Left ventricle myocardium inferior (tissue), 1 donor: ENCODE measurements around the gene MACO1. TPM values are rescaled to one million over a fixed set of nuclear protein-coding genes. Genes with fewer than 3 reads are reported as not detected.

Experiments used
- DNase-seq: peaks from one replicate; pipeline ENCODE4 v3.0.0-alpha.2; 2020
- H3K27ac ChIP-seq: fragments of 200-600 bp; replicated peaks from 2 replicates; pipeline ENCODE4 v1.8.0; 2021
- H3K27me3 ChIP-seq: fragments of 200-600 bp; 2 replicates; pipeline ENCODE4 v1.8.0; 2021; ENCODE audit warnings: low read depth
- H3K36me3 ChIP-seq: fragments of 200-600 bp; 2 replicates; pipeline ENCODE4 v1.8.0; 2021
- H3K4me1 ChIP-seq: fragments of 200-600 bp; 2 replicates; pipeline ENCODE4 v1.8.0; 2021
- H3K4me3 ChIP-seq: fragments of 200-600 bp; 2 replicates; pipeline ENCODE4 v1.8.0; 2021; ENCODE audit warnings: mild to moderate bottlenecking, moderate library complexity
- H3K9me3 ChIP-seq: fragments of 200-600 bp; replicated peaks from 2 replicates; pipeline ENCODE4 v1.8.0; 2021
- intact Hi-C: fragments of 100-400 bp; cut with micrococcal nuclease; formaldehyde crosslinking; loops from one replicate; pipeline ENCODE4 v1.11.0; 2022
- total RNA-seq: library from RNA; stranded (reverse); fragmentation: NEBNext Ultra II Directional; extraction: Animal tissue kit (Norgen Biotek cat#: 25700); gene quantifications from one replicate; pipeline ENCODE4 v1.2.1, GENCODE V29; 2021
- TF ChIP-seq, protein P1 (sequence below): fragments of 200-600 bp; IDR thresholded peaks from 2 replicates; pipeline ENCODE4 v1.8.0; 2021; ENCODE audit warnings: antibody characterized with exemption, mild to moderate bottlenecking, borderline replicate concordance
- donor health status: DM: no; HTN: yes; CAD: no; lungs with severe emphysema.

Gene MACO1
- total RNA-seq, 1 donor from 2014 or later = 12.9 TPM

DNA sequence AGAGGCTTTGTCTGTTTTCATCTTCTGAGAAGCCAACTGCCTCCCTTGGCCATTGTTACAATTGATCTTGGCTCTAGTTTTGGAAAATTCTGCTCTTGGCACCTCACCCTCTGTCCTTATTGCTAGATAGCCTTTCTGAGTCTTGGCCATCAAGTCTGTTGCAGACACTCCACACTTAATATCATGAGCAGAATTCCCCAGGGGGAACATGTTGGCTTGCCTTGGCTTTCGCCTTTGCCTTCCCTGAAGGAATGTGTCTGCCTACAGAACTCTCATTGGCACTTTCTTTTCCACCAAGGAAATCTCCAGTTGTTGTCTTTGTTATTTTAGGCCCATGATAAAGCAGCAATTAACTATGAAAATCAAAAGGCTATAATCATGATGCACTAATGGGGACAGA, 70.0 kb downstream of the MACO1 start:
- peaks cover 18% of the 10 kb centered on the region for H3K4me1 ChIP-seq
- H3K27ac ChIP-seq = peak overlapping the region; percentile 10
- intact Hi-C loops = no loop called here
- DNase-seq = no peak
- peaks cover 35% of the 10 kb centered on the region for H3K36me3 ChIP-seq
- no peaks in the 10 kb centered on the region for H3K9me3 ChIP-seq
- no peak overlapping the region for H3K4me3 ChIP-seq
- TF ChIP-seq, protein P1, sequence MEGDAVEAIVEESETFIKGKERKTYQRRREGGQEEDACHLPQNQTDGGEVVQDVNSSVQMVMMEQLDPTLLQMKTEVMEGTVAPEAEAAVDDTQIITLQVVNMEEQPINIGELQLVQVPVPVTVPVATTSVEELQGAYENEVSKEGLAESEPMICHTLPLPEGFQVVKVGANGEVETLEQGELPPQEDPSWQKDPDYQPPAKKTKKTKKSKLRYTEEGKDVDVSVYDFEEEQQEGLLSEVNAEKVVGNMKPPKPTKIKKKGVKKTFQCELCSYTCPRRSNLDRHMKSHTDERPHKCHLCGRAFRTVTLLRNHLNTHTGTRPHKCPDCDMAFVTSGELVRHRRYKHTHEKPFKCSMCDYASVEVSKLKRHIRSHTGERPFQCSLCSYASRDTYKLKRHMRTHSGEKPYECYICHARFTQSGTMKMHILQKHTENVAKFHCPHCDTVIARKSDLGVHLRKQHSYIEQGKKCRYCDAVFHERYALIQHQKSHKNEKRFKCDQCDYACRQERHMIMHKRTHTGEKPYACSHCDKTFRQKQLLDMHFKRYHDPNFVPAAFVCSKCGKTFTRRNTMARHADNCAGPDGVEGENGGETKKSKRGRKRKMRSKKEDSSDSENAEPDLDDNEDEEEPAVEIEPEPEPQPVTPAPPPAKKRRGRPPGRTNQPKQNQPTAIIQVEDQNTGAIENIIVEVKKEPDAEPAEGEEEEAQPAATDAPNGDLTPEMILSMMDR = no peak
- H3K27me3 ChIP-seq = no peaks in the 10 kb centered on the region

DNA sequence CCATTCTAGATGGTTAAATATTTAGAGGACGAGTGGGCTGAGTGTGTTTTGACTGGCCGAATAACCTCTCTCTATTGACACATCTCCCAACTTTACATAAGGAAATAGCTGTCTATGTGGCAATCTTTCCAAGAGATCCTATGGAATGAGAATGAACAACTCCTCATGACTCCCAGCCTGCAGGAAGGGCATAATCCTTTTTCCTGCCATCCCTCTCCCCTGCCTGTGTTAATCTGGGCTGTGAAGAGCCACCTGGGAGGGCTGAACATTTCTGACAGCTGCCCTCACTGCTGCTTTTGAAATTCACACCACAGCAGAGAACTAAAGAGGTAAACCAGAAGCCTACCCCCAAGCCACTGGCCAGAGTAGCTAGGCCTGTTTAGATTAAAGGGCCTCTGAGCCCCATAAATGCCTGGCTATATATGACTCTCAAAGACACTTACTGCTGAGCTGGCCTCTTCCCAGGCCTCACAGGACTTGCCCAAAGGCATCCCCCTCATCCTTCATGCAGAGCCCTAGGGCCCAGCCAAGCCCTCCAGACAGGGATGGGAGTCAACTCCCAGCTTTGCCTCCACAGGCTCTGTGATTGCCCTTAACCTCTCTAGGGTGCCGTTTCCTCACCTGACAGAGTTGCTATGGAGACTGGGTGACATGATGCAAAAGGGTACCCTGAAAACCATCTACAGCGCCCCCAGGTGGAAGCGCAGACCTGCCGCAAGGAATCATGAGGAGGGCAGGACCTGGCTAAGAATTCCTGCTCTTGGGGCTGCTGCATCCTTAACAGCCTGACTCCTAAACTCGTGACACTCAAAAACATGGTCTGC, 70.8 kb downstream of the MACO1 start:
- H3K27ac ChIP-seq = peak overlapping the region; percentile 10
- peaks cover 28% of the 10 kb centered on the region for H3K36me3 ChIP-seq
- H3K4me1 ChIP-seq = peaks cover 18% of the 10 kb centered on the region
- H3K4me3 ChIP-seq = no peak overlapping the region
- intact Hi-C loops = no loop called here
- DNase-seq = no peak
- TF ChIP-seq, protein P1 = peak; percentile 19
- no peaks in the 10 kb centered on the region for H3K9me3 ChIP-seq
- H3K27me3 ChIP-seq = no peaks in the 10 kb centered on the region

DNA sequence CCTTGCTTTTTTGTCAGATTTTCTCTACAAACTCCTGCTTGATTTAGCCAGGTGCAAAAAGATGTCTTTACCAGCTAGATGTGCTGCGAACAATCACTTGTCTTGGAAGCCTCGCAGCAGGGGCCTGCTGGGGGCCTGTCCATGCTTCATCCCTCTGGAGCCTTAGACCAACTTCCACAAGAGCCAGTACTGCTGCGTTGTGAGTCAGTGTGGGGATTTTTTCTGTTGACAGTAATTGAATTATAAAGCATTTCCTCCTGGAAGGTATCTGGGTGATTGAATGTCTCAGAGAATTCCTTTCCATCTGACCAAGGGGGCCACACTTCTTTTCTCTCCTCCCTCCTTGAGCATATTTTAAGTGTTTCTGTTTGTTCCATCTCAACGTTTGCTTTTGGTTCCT, 72.3 kb downstream of the MACO1 start:
- Histone ChIP-seq H3K27ac (no peak overlapping the region), H3K9me3 (no peaks in the 10 kb centered on the region), H3K4me3 (no peak overlapping the region), H3K36me3 (peaks cover 13% of the 10 kb centered on the region), H3K4me1 (peaks cover 18% of the 10 kb centered on the region), H3K27me3 (no peaks in the 10 kb centered on the region)
- no peak for DNase-seq
- intact Hi-C loops = no loop called here
- TF ChIP-seq, protein P1 = no peak

DNA sequence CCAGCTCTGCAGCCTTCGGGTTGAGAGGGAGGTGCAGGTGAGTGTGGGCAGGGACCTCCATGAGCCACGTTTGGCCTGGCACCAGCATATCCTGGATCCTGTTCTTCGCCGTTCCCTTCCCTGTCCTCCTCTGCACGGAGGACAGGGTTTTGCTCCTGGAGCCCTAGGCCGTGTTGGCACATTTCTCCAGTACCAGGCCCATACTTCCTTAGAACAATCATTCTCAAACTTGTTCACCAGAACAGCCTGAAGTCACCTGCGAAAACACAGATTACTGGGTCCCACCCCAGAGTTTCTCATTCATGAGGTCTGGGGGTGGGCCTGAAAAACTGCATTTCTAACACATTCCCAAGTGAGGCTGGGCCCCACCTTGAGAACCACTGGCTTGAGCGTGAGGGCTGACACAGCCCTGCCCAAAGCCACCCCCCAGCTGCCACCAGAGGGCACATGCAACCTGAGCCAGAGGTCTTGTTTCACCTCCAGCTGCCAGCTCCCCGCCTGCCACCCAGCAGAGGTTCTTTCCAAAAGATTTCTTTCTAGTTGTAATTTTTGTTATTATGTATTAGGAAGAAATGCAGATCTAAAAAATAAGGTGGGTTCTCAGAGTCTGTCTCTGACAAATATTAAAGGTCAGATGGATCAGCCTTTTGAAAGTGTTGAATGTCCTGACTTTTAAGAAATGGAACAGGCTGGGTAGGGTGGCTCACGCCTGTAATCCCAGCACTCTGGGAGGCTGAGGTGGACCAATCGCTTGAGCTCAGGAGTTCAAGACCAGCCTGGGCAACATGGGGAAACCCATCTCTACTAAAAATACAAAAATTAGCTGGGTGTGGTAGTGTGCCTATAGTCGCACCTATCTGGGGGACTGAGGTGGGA, 73.1 kb downstream of the MACO1 start:
- DNase-seq = peak; percentile 52
- TF ChIP-seq, protein P1 = peak; percentile 71
- intact Hi-C loops = no loop called here

DNA sequence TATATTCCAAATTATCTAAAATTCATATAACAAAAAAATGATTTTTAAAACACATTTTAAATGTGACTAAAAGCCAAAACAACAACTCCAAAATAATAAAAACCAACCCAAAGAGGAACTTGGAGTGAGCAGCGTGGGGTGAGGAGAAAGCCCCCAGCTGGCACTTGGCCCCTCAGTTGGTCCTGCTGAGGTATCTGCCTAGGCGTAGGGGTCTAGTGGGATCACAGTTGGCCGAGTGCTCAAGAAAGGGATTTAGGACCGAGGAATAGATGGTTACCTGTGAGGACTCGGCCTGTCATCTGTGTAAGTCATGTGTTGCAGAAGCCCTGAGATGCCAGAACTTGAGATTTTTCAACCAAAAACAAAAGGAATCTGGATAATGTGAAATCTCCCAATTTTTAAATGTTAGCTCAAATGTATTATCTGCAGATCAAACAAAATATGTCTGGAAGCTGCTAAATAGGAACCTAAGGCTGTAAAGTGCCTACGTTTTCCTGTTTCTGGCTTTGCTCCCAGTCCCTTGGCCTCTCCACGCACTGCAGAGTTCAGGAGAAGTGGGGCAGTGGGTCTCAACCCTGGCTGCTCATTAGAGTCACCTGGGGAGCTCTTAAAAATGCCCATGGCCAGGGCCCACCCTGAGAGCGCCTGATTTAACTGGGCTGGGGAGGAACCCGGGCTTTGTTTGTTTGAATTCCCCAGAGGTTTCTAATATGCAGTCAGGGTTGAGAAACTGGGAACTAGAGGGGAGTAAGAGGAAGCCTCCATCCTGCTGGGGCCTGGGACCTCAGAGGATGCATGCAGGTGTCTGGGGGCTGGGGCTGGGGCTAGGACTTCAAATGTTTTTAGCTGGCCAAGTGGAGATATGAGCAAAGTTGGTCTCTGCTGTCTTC, 74.3 kb downstream of the MACO1 start:
- intact Hi-C loops = no loop called here

More for the DNA sequence above, 73.1 kb downstream of the MACO1 start:
- Histone ChIP-seq H3K9me3 (no peaks in the 10 kb centered on the region), H3K27me3 (no peaks in the 10 kb centered on the region), H3K27ac (no peak overlapping the region), H3K36me3 (peaks cover 5% of the 10 kb centered on the region), H3K4me3 (no peak overlapping the region), H3K4me1 (peaks cover 18% of the 10 kb centered on the region)

More for the DNA sequence above, 74.3 kb downstream of the MACO1 start:
- Histone ChIP-seq H3K4me3 (no peak overlapping the region), H3K27ac (no peak overlapping the region), H3K9me3 (no peaks in the 10 kb centered on the region), H3K36me3 (no peaks in the 10 kb centered on the region), H3K4me1 (peaks cover 18% of the 10 kb centered on the region), H3K27me3 (no peaks in the 10 kb centered on the region)
- no peak for DNase-seq
- TF ChIP-seq, protein P1 = no peak
